ENCODE results near the gene MRPS11. TPM values are rescaled to one million over a fixed set of nuclear protein-coding genes. Genes with fewer than 3 reads are reported as not detected.

MRPS11 gene
- polyA plus RNA-seq, 1 donor from 2014 or later = 57.5 TPM

- Histone ChIP-seq H3K9me2 (ENCODE audit: insufficient read depth, low read length) (no peaks in the 10 kb centered on the region), H3K9me3 (ENCODE audit: low read length) (no peaks in the 10 kb centered on the region), H2AFZ (ENCODE audit: low read depth, low read length) (no peak overlapping the region), H3F3A (ENCODE audit: insufficient read depth, low read length, poor library complexity, severe bottlenecking) (no peaks in the 10 kb centered on the region), H3K27ac (ENCODE audit: low read length) (no peak overlapping the region), H4K20me1 (ENCODE audit: insufficient read depth) (no peaks in the 10 kb centered on the region), H3K4me3 (ENCODE audit: low read length) (no peak overlapping the region), H3K79me2 (replicated peaks; ENCODE audit: insufficient read depth, low read length) (no peaks in the 10 kb centered on the region), H3K36me3 (ENCODE audit: insufficient read depth, low read length) (no peaks in the 10 kb centered on the region), H3K9ac (ENCODE audit: low read length) (no peak overlapping the region), H3K4me2 (ENCODE audit: low read length) (no peak overlapping the region), H3K27me3 (ENCODE audit: insufficient read depth, low read depth, low read length) (no peaks in the 10 kb centered on the region)
- no peak for TF ChIP-seq EP300 (conservative IDR thresholded peaks at IDR 0.05; ENCODE audit: poor library complexity, severe bottlenecking)
- TF ChIP-seq SMC3 (conservative IDR thresholded peaks at IDR 0.05; ENCODE audit: poor library complexity) = peak; percentile 97
- TF ChIP-seq TAF1 (IDR thresholded peaks at IDR 0.05; ENCODE audit: low read depth) = no peak
- peak; percentile 97 for TF ChIP-seq RAD21 (conservative IDR thresholded peaks at IDR 0.05)
- no peak for TF ChIP-seq EZH2 (IDR thresholded peaks at IDR 0.05; ENCODE audit: borderline replicate concordance, insufficient read depth, low read length, poor library complexity, severe bottlenecking)
- TF ChIP-seq CTCF (IDR thresholded peaks at IDR 0.05; ENCODE audit: poor library complexity, severe bottlenecking) = peak; percentile 96
These were observed 17.2 kb upstream of the MRPS11 start for GRCh38 chr15:88450125-88450798.

DNA sequence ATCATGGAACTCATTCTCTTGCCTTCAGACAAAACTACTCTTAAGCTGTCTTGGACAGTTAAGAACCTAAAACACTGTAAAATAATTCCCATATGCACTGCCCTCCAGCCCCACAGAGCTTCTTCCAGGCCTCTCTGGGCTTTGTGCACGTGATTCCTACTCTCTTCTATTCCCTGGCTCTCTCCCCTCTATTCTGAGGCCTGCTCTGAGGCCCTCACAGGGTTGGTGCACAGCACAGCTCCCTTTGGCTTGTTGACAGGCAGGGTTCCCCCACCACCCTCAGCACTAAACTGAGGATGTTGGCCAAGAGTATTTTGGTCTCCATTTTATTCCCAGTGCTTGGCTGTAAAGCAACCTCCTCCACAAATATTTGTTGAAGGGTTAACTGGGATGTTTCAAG lies 13.9 kb upstream of the MRPS11 start:
- no peak overlapping the region for H3K4me2 ChIP-seq (ENCODE audit: low read length)
- no peak for TF ChIP-seq MXI1 (conservative IDR thresholded peaks at IDR 0.05; ENCODE audit: poor library complexity, severe bottlenecking)
- TF ChIP-seq RAD21 (conservative IDR thresholded peaks at IDR 0.05) = no peak
- no peak overlapping the region for H3K9ac ChIP-seq (ENCODE audit: low read length)
- no peak overlapping the region for H3K27ac ChIP-seq (ENCODE audit: low read length)
- H3K9me2 ChIP-seq (ENCODE audit: insufficient read depth, low read length) = no peaks in the 10 kb centered on the region
- H3K27me3 ChIP-seq (ENCODE audit: insufficient read depth, low read depth, low read length) = no peaks in the 10 kb centered on the region
- H3K79me2 ChIP-seq (replicated peaks; ENCODE audit: insufficient read depth, low read length) = no peaks in the 10 kb centered on the region
- H4K20me1 ChIP-seq (ENCODE audit: insufficient read depth) = no peaks in the 10 kb centered on the region
- H3K4me3 ChIP-seq (ENCODE audit: low read length) = no peak overlapping the region
- no peaks in the 10 kb centered on the region for H3F3A ChIP-seq (ENCODE audit: insufficient read depth, low read length, poor library complexity, severe bottlenecking)
- no peaks in the 10 kb centered on the region for H3K36me3 ChIP-seq (ENCODE audit: insufficient read depth, low read length)
- H3K9me3 ChIP-seq (ENCODE audit: low read length) = no peaks in the 10 kb centered on the region
- H2AFZ ChIP-seq (ENCODE audit: low read depth, low read length) = no peak overlapping the region

DNA sequence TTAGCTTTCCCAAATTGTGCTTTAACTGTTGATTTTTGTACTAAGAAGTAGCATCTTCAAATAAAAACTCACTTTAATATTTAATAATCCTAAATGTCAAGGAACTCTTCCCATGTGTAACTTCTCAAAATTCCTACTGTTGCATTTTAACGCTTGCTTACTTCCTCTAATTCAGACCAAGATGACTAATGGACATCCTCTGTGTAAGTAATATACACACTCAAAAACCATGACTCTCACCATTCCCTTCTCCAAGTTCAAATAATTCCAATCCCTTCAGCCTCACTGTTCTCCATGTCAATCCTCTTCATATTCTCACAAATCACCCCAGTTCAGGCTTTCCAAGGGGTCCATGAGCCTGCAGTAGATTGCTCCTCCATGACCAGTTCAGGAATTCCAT lies 13.3 kb upstream of the MRPS11 start:
- Histone ChIP-seq H3K4me2 (ENCODE audit: low read length) (no peak overlapping the region), H3K9me2 (ENCODE audit: insufficient read depth, low read length) (no peaks in the 10 kb centered on the region), H3K36me3 (ENCODE audit: insufficient read depth, low read length) (no peaks in the 10 kb centered on the region), H3K27me3 (ENCODE audit: insufficient read depth, low read depth, low read length) (no peaks in the 10 kb centered on the region), H3K9me3 (ENCODE audit: low read length) (no peaks in the 10 kb centered on the region), H3K4me3 (ENCODE audit: low read length) (no peak overlapping the region), H3K9ac (ENCODE audit: low read length) (no peak overlapping the region), H3K79me2 (replicated peaks; ENCODE audit: insufficient read depth, low read length) (no peaks in the 10 kb centered on the region), H3F3A (ENCODE audit: insufficient read depth, low read length, poor library complexity, severe bottlenecking) (no peaks in the 10 kb centered on the region), H4K20me1 (ENCODE audit: insufficient read depth) (no peaks in the 10 kb centered on the region), H2AFZ (ENCODE audit: low read depth, low read length) (no peak overlapping the region), H3K27ac (ENCODE audit: low read length) (no peak overlapping the region)
- no peak for TF ChIP-seq CTCF (IDR thresholded peaks at IDR 0.05; ENCODE audit: poor library complexity, severe bottlenecking)
- no peak for TF ChIP-seq RAD21 (conservative IDR thresholded peaks at IDR 0.05)
- TF ChIP-seq EZH2 (IDR thresholded peaks at IDR 0.05; ENCODE audit: borderline replicate concordance, insufficient read depth, low read length, poor library complexity, severe bottlenecking) = no peak

Measured in neural cell (in vitro differentiated cells).